ENCODE results near the gene ACACB.

Gene ACACB

DNA sequence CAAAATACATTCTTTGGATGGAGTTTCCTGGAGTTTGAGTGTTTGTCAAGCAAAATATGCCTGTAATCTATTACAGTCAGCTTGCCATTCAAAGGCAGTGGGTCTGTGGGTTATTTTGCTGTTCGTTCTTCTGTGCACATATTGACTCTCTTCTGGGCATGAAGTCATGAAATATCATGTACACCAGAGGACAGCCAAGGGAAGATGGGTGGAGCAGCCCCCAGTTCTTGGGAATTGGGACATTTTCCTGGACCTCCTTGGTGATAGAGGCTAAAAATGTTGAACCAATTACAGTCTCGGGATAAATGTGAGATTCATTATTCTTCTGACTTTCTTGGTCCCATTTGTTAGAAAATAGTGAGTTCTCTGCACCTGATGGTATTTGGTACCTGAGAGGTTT is 103.6 kb downstream of the ACACB start:
- no peak for DNase-seq (ENCODE audit: low spot score)

DNA sequence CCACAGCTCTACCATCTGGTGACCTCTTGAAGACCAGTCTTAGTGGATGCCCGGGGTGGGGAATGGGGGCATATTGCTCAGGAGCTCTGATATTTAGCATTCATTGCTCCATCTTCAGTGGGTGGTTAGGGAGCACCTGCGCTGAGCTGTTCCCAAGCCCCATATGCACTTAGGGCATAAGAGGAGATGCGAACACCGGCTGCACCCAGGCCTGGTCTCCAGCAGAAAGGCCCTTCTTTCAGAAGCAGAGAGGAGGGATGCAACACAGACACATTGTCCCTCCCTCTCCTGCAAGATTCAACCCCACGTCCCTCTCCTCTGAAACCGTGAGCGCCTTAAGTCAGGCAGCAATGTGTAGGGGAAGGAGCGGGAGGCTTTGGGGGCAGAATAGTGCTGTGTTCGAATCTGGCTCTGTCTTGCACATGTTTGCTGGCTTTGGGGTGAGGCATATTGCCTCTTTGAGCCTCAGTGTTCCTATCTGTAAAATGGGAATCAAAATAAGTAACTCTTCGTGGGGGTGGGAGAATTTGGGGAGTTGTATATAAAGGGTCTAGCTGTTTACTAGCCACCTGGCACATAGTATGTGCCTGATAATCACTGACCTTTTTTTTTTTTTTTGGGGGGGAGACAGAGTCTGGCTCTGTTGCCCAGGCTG is 105.0 kb downstream of the ACACB start:
- no peak for DNase-seq (ENCODE audit: low spot score)

DNA sequence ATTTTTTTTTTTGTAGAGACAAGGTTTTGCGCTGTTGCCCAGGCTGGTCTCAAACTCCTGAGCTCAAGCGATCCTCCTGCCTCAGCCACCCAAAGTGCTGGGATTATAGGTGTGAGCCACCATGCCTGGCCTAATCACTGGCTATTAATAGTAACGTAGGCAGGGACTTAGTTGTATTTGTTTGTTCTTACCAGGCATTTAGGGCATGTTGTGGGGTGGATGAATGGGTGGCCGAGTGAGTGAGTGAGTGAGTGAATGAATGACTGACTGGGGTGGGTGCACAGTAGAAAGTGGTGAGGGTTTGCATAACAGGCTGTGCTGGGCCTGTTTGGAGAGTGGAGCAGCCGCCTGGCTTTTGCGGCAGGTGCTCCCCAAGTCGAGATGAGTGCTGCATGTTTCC is 105.7 kb downstream of the ACACB start:
- DNase-seq (ENCODE audit: low spot score): no peak

DNA sequence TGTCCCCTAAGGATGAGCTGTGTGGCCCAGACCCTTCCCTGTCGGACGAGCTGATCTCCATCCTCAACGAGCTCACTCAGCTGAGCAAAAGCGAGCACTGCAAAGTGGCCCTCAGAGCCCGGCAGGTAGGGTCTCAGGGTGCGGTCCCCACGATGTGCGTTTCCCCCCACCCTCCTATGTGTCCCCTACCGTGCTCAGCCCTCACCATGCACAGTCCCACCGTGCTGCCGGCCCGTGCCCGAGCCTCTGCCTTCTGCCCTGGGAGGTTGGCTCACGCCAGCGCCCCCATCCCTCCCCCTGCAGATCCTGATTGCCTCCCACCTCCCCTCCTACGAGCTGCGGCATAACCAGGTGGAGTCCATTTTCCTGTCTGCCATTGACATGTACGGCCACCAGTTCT is 106.1 kb downstream of the ACACB start:
- no peak for DNase-seq (ENCODE audit: low spot score)

DNA sequence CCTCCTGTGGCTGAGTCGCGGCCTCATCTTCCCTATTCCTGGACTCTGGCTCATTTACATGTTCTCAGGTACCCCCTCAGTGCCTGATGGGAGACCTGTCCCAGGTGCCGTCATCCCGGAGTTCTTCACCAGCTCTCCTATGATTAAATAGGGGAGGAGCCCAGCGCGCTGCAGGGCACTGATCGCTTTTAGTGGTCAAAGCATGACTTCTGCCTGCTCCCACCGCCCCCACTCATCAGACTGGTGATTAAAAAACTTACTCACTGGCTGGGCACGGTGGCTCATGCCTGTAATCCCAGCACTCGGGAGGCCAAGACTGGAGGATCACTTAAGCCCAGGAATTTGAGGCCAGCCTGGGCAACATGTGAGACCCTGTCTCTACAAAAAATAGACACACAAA is 106.8 kb downstream of the ACACB start:
- no peak for DNase-seq (ENCODE audit: low spot score)

DNA sequence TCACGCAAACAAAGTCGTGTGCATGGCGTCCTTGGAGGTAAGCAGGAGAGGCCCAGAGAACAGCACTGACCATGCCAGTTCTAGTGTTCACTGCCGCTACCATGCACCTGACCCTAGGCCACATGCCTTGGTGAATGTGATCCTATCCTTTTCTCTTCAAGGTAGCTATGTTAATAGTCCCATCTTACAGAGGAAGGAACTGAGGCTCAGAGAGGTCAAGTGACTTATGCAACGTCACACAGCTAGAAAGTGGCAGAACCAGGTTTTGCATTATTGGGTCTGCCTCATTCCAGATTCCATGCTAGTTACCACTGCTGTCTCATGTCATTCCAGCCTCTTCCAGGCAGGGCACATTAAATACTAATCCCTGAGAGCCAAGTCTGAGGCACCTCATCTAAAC is 107.5 kb downstream of the ACACB start:
- no peak for DNase-seq (ENCODE audit: low spot score)

DNA sequence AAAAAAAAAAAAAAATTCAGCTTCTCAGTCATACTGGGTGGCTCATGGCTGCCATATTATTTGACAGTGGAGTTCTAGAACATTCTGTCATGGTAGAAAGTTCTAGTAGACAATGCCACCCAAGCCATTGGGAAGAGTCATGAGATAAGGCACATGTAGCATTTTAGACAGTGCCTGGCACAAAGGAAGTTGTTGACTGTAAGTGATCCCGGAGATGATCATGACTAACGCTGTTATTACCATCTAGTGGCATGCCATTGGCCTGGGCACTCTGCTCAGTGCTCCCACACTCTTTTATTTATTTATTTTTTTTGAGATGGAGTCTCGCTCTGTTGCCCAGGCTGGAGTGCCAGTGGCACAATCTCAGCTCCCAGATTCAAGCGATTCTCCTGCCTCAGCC is 112.3 kb downstream of the ACACB start:
- DNase-seq (ENCODE audit: low spot score): no peak

DNA sequence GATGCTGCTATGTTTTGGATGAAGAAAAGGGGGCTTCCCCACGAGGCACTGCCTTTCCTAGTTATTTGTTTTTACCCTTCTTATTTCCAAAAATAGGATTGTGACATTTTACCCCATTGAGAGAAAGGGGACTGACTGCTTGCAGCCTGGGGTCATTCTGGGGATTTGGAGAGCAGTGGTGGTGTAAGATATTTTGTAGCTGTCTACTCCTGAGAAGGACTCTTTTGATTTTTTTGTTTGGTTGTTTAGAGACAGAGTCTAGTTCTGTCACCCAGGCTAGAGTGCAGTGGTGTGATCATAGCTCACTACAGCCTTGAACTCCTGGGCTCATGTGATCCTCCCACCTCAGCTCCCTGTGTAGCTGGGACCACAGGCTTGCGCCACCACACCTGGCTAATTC is 113.8 kb downstream of the ACACB start:
- no peak for DNase-seq (ENCODE audit: low spot score)

DNA sequence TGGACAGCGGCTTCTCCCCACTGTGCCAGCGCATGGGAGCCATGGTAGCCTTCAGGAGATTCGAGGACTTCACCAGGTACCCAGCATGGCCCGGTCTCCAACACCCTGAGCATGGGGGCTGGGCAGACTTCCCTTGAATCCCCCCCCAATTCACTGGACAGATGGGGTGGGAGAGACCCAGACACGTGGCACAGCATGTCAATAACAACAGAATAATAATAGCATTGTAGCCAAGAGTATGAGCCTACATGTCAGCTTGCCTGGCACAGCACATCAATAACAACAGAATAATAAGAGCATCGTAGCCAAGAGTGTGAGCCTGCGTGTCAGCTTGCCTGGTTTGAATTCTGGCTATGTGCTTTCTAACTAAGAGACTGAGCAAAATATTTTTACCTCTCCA is 116.3 kb downstream of the ACACB start:
- DNase-seq (ENCODE audit: low spot score): no peak

DNA sequence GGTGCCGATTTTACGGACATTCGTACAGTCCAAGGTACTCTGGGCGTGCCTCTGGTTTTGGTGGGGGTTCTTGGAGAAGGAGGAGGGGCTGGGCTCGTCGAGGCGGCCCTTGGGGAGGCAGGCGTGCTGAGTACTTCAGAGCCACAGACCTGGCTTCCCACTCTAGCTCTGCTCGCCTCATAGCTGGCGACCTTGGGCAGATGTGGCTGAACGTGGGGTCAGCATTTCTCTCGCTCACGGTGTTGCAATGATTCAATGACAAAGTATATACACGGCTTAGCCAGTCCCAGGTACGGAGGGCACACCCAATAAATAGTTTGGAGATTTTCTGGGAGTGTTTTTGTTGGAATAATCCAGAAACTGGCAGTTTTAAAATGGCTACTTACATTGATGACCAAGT is 117.6 kb downstream of the ACACB start:
- DNase-seq (ENCODE audit: low spot score): no peak

DNA sequence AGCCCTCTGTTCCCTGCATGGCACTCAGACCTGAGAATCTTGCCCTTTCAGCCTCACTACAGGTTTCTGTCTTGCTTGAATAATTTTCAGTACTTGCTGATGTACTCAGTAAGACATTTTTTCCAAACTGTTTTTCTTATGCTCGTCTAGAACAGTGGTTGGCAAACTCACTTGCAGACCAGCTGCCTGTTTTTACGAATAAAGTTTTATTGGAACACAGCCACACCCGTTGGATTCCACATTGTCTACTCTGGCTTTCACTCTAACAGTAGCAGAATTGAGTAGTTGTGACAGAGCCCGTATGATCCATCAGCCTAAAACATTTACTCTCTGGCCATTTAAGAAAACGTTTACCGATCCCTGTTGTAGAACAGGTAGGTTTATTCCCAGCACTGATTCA is 119.9 kb downstream of the ACACB start:
- DNase-seq (ENCODE audit: low spot score): no peak

DNA sequence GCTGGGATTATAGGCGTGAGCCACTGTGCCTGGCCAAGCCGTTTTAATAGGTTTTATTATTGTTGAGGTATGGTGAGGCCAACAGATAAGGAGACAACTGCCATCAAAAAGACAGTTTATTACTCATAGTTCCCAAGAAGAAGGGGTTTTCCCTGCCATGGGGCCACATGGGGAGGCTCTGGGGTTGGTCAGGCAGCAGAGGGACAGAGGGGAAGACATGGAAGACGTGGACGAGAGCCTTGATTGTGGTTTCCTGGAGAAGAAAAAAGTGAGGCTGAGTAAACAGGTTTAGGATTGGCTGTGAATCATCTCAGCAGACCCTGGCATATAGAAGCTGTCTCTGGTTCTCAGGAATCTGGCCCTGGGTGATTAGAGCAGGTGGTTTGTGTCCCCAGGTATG is 122.8 kb downstream of the ACACB start:
- DNase-seq (ENCODE audit: low spot score): no peak

DNA sequence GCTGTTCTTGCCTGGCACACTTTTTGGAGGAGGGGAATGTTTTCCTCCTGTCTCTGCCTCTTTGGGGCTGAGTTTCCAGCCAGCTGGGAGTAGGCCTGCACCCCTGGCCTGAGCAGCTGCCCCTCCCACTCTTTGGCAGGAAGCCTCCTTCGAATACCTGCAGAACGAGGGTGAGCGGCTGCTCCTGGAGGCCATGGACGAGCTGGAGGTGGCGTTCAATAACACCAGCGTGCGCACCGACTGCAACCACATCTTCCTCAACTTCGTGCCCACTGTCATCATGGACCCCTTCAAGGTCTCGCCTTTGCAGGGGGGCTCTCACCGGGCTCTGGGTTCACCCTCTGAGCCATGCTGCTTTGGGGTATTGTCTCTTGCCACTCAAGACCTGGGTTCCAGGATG is 123.3 kb downstream of the ACACB start:
- DNase-seq (ENCODE audit: low spot score): no peak

DNA sequence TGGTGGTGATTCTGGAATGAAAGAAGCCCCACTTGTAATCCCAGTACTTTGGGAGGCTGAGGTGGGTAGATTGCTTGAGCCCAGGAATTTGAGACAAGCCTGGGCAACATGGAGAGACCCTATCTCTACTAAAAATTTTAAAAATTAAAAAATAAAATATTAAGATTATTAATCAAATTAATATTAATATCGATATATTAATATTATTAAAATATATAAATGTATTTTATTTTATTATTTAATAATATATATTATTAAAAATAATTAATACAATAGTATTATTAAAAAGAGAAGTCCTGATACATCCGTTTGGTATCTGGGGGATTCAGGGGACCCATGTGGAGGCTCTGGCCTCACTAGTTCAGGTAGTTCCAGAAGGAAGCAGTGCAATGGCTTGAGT is 124.0 kb downstream of the ACACB start:
- DNase-seq (ENCODE audit: low spot score): no peak

DNA sequence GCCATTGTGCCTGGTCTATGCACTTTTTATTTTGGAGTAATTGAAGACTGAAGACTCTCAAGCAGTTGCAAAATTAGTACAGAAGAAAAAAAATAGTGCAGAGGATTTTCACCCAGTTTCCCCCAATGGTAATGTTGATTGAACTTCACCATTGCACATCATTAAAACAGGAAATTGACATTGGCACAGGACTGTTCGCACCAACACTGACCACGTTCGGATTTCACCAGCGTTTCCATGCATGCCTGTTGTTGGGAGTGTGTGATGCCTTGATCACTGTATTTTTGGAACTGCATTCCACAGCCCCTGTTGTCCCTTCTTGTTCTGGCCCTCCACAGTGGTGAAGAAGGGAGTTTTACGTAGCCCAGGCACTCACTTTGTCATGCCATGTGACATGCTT is 125.5 kb downstream of the ACACB start:
- no peak for DNase-seq (ENCODE audit: low spot score)

DNA sequence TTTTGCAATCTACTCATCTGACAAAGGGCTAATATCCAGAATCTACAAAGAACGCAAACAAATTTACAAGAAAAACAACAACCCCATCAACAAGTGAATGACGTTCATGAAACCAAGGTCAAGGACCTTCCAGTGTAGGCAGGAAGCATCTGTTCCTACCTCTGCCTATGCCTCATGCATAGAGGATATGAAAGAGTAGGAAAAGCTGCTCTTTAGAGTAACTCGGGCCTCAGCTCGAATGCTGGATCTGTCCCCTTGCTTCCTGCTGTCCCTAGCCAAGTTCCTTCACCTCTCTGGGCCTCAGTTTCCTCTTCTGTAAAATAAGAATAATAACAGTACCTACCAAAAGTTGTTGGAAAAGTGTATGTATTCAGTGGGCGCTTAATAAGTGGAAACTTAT is 127.7 kb downstream of the ACACB start:
- DNase-seq (ENCODE audit: low spot score): no peak

DNA sequence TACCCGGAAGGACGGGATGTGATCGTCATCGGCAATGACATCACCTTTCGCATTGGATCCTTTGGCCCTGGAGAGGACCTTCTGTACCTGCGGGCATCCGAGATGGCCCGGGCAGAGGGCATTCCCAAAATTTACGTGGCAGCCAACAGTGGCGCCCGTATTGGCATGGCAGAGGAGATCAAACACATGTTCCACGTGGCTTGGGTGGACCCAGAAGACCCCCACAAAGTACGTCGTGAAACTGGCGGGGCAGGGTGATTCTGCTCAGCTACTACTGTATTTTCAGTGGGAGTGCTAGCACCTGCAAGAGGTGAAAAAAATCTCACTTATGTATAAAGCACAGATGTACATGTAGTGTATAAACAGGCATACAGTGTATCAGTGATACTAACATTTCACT is 129.8 kb downstream of the ACACB start:
- DNase-seq (ENCODE audit: low spot score): no peak

DNA sequence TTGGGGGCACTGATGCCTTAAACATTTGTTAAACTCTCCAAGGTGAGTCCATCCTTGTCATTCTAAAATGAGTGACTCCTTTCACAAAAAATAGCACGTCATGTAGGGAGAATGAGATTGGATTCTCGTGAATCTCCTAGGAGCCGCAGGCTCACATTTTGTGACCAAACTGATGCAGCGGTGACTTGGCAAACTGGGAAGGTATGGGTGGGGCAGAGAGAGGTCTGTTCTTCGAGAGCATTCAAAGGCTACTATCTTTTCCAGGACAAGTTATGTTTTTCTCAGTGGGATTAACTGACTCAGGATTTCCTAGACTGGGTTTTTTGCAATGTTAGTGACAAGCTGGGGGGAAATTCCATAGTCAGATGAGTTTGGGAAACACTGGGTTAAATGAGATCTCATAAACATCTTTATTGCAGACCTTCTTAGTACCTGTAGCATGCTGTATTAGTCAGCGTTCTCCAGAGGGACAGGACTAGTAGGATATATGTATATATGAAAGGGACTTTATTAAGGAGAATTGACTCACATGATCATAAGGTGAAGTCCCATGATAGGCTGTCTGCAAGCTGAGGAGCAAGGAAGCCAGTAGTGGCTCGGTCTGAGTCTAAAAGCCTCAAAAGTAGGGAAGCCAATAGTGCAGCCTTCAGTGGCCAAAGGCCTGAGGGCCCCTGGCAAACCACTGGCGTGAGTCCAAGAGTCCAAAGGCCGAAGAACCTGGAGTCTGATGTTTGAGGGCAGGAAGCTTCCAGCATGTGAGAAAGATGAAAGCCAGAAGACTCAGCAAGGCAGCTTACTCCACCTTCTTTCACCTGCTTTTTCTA is 131.7 kb downstream of the ACACB start:
- no peak for DNase-seq (ENCODE audit: low spot score)

DNA sequence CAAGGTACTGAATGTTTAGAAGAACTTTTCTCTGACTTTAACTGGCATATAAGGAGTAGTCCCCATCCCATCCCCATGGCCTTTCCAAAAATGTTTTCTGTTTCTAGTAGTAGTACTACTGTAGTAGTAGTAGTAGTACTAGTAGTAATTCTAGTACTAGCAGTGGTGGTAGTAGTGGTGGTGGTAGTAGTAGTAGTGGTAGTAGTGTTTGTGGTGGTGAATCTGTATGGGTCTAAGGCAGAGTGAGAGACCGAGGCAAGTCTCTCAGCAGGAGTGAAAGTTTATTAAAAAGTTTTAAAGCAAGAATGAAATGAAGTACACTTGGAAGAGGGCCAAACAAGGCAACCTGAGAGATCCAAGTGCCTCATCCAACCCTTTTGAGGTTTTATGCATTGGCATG is 134.1 kb downstream of the ACACB start:
- no peak for DNase-seq (ENCODE audit: low spot score)

DNA sequence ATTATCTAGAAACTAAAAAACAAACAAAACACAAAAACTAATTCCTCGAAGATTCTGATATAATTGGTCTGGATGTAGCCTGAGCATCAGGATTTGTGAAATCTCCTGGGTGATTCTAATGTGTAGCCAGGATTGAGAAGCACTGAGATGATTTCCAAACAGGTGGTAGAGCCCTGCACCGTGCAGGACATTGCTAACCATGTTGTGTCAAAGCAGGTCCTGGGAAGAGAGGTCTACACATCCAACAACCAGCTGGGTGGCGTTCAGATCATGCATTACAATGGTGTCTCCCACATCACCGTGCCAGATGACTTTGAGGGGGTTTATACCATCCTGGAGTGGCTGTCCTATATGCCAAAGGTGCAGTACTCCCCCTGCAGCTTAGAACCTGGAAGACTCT is 136.4 kb downstream of the ACACB start:
- DNase-seq (ENCODE audit: low spot score): no peak

DNA sequence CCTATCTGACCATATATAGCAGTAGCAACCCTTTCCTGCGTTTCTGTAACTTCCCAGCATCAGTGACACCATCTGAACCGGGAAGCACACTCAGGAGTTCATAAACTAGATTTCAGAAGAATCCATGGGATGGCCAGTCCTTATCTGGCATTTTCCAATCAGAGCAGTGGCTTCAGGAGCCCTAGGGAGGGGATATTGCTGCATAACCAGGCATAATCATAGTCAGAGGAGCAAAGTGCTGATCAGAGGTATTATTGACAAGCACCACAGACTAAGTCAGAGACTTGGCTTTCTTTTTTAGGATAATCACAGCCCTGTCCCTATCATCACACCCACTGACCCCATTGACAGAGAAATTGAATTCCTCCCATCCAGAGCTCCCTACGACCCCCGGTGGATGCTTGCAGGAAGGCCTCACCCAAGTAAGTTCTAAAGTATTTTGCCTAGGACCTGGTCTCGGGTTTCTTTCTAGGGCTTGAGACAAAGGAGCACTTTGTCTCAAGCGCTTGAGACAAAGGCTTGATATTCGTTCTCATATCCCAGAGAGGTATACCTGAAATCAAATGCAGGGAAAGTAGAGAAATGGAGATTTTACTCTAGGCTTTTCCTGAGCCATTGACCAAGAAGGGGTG is 137.6 kb downstream of the ACACB start:
- DNase-seq (ENCODE audit: low spot score): no peak

DNA sequence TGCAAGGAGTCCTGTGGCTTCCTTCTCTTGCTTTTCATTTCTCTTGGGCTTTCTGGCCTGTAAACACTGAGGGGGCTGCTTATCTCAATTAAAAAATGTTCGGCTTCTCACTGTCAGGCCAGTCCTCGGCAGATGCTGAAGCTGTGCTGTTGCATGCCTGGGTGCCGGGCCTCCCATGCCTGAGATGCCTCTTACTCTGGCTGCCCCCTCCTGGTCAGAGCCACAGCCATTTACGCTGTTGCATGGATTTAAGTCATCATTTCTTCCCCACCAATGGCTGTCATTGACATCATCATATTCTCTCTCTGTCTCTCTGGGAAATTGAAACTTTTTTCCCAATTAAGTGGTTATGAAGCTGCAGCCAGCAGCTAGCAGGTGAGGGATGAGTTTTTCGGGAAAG is 139.0 kb downstream of the ACACB start:
- no peak for DNase-seq (ENCODE audit: low spot score)

DNA sequence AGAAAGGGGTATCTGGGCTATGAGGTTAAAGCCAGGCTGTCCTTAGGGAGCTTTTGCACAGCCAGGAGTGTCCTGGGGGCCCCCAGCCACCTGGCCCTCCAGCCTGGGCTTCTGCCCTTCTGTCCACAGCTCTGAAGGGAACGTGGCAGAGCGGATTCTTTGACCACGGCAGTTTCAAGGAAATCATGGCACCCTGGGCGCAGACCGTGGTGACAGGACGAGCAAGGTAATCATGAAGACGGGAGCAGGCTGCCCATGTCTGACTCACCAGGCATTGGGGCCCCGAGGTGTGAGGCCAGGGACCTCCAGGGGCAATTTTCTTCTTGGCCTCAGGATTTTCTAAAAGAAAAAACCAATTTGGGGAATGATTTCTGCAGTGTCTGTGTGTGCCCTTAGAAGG is 139.6 kb downstream of the ACACB start:
- DNase-seq (ENCODE audit: low spot score): no peak

DNA sequence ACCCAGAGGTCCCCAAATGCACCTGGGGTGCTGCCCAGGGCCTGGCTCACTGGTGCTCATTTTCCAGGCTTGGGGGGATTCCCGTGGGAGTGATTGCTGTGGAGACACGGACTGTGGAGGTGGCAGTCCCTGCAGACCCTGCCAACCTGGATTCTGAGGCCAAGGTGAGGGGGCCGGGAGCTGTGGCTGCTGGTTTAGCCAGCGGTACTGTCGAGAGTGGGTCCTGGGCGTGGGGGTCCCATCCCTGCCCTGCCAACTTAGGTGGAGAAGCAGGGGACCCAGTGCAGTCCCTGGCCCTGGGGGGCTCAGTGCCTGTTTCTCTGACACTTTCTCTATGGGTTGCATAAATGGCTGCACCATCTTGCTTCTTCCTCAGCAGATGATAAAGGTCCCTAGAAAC is 141.8 kb downstream of the ACACB start:
- no peak for DNase-seq (ENCODE audit: low spot score)
